Nephron progenitor cell (in vitro differentiated cells): Measurements from ENCODE around the gene GLRX2.

Experiments
- DNase-seq: peaks from one replicate; pipeline ENCODE4 v3.0.0; 2021
- H3K27ac Mint-ChIP-seq: 2 replicates; pipeline ENCODE4 v1.8.0; 2021; ENCODE audit warnings: mild to moderate bottlenecking, moderate library complexity, mixed read lengths
- H3K27me3 Mint-ChIP-seq: 2 replicates; pipeline ENCODE4 v1.8.0; 2021; ENCODE audit warnings: mild to moderate bottlenecking, low read depth, mixed read lengths; ENCODE audit not compliant: poor library complexity
- H3K36me3 Mint-ChIP-seq: 2 replicates; pipeline ENCODE4 v1.8.0; 2021; ENCODE audit warnings: low read depth, mixed read lengths
- H3K4me1 Mint-ChIP-seq: 2 replicates; pipeline ENCODE4 v1.8.0; 2021; ENCODE audit warnings: mixed read lengths
- H3K4me3 Mint-ChIP-seq: 2 replicates; pipeline ENCODE4 v1.8.0; 2021; ENCODE audit warnings: mild to moderate bottlenecking, moderate library complexity, mixed read lengths
- H3K9me3 Mint-ChIP-seq: 2 replicates; pipeline ENCODE4 v1.8.0; 2021; ENCODE audit warnings: mild to moderate bottlenecking, moderate library complexity, mixed read lengths
- CTCF ChIP-seq: fragments of 200-600 bp; sonication (generic); IDR thresholded peaks from 2 replicates; pipeline ENCODE4 v1.5.0; 2021; ENCODE audit warnings: antibody characterized with exemption

GLRX2 gene

GRCh38 chr1:193103759-193104501 lies 1.3 kb downstream of the GLRX2 start:
- H3K4me1 Mint-ChIP-seq = peaks cover 20% of the 10 kb centered on the region
- H3K9me3 Mint-ChIP-seq = no peaks in the 10 kb centered on the region
- no peak for TF ChIP-seq CTCF
- H3K36me3 Mint-ChIP-seq = no peaks in the 10 kb centered on the region
- no peak overlapping the region for H3K27ac Mint-ChIP-seq
- no peaks in the 10 kb centered on the region for H3K27me3 Mint-ChIP-seq
- no peak for DNase-seq
- H3K4me3 Mint-ChIP-seq = peak overlapping the region; percentile 88

GRCh38 chr1:193102662-193103061 lies 2.6 kb downstream of the GLRX2 start:
- TF ChIP-seq CTCF = no peak
- no peak for DNase-seq
- H3K36me3 Mint-ChIP-seq = no peaks in the 10 kb centered on the region
- no peaks in the 10 kb centered on the region for H3K27me3 Mint-ChIP-seq
- H3K4me3 Mint-ChIP-seq = no peak overlapping the region
- H3K4me1 Mint-ChIP-seq = peaks cover 20% of the 10 kb centered on the region
- no peaks in the 10 kb centered on the region for H3K9me3 Mint-ChIP-seq
- H3K27ac Mint-ChIP-seq = no peak overlapping the region

GRCh38 chr1:193094112-193094511 lies 11.1 kb downstream of the GLRX2 start:
- no peak overlapping the region for H3K4me3 Mint-ChIP-seq
- DNase-seq = no peak
- H3K27me3 Mint-ChIP-seq = no peaks in the 10 kb centered on the region
- no peak for TF ChIP-seq CTCF
- H3K4me1 Mint-ChIP-seq = no peaks in the 10 kb centered on the region
- H3K27ac Mint-ChIP-seq = peak overlapping the region; percentile 94
- H3K9me3 Mint-ChIP-seq = no peaks in the 10 kb centered on the region
- peaks cover 19% of the 10 kb centered on the region for H3K36me3 Mint-ChIP-seq

GRCh38 chr1:193090865-193091264 lies 14.3 kb downstream of the GLRX2 start:
- no peak for DNase-seq
- Mint-ChIP-seq H3K27me3 (no peaks in the 10 kb centered on the region), H3K4me3 (no peak overlapping the region), H3K9me3 (no peaks in the 10 kb centered on the region), H3K36me3 (peaks cover 15% of the 10 kb centered on the region), H3K27ac (no peak overlapping the region), H3K4me1 (no peaks in the 10 kb centered on the region)
- TF ChIP-seq CTCF = no peak

GRCh38 chr1:193087893-193088292 lies 17.3 kb downstream of the GLRX2 start:
- Mint-ChIP-seq H3K27ac (peak overlapping the region; percentile 25), H3K4me3 (no peak overlapping the region), H3K27me3 (no peaks in the 10 kb centered on the region), H3K4me1 (no peaks in the 10 kb centered on the region), H3K36me3 (peaks cover 29% of the 10 kb centered on the region), H3K9me3 (no peaks in the 10 kb centered on the region)
- no peak for DNase-seq
- no peak for TF ChIP-seq CTCF

GRCh38 chr1:193086342-193086741 lies 18.9 kb downstream of the GLRX2 start:
- Mint-ChIP-seq H3K27ac (no peak overlapping the region), H3K36me3 (peaks cover 43% of the 10 kb centered on the region), H3K9me3 (no peaks in the 10 kb centered on the region), H3K4me3 (no peak overlapping the region), H3K4me1 (no peaks in the 10 kb centered on the region), H3K27me3 (no peaks in the 10 kb centered on the region)
- DNase-seq = no peak
- TF ChIP-seq CTCF = no peak
